Stomach (tissue), 9 donors: ENCODE measurements around the gene KRTAP20-4. TPM values are rescaled to one million over a fixed set of nuclear protein-coding genes. Genes with fewer than 3 reads are reported as not detected.

Experiments
- DNase-seq, 2 donors: peaks; one replicate each; pipeline versions ENCODE4 v3.0.0 to v3.0.0-alpha.2; 2013 to 2019
- H3K27ac ChIP-seq, 5 donors: fragments of 200-600 bp in 4 of 5; sonication (generic) in 4 of 5; one replicate each; pipeline ENCODE4 v1.5.1; 2013 to 2019; ENCODE audit warnings: mild to moderate bottlenecking in 1 of 5, moderate library complexity in 1 of 5
- H3K27me3 ChIP-seq, 3 donors: fragments of 200-600 bp; sonication (generic); one replicate each; pipeline ENCODE4 v1.5.1; 2017 to 2019; ENCODE audit warnings: mixed run types in 1 of 3
- H3K36me3 ChIP-seq, 4 donors: fragments of 200-600 bp; sonication (generic); 1 replicate in 3 of 4; 2 replicates in 1 of 4; pipeline ENCODE4 v1.5.1; 2016 to 2019
- H3K4me1 ChIP-seq, 4 donors: fragments of 200-600 bp; sonication (generic); one replicate each; pipeline ENCODE4 v1.5.1; 2016 to 2019
- H3K4me3 ChIP-seq, 4 donors: fragments of 200-600 bp; sonication (generic) in 3 of 4; one replicate each; pipeline ENCODE4 v1.5.1; 2016 to 2019; ENCODE audit warnings: mild to moderate bottlenecking in 1 of 4
- H3K9me3 ChIP-seq, 4 donors: fragments of 200-600 bp; sonication (generic); one replicate each; pipeline ENCODE4 v1.5.1; 2016 to 2019
- CTCF ChIP-seq, 7 experiments: fragments of 450-650 bp in 4 of 7; fragments of 200-600 bp in 3 of 7; sonication (generic) in 3 of 7; IDR thresholded peaks; one replicate each; pipeline ENCODE4 v1.5.1; 2016 to 2019; ENCODE audit warnings: antibody characterized with exemption in 7 of 7, control low read depth in 2 of 7, mild to moderate bottlenecking in 1 of 7
- EP300 ChIP-seq: sonication (generic); formaldehyde crosslinking; IDR thresholded peaks from one replicate; pipeline ENCODE4 v1.6.1; 2017; ENCODE audit warnings: antibody characterized with exemption
- POLR2A ChIP-seq, 4 donors: fragments of 450-650 bp; IDR thresholded peaks; one replicate each; pipeline ENCODE4 v1.6.1; 2016; ENCODE audit warnings: antibody characterized with exemption in 4 of 4, control low read depth in 2 of 4, mild to moderate bottlenecking in 1 of 4, moderate library complexity in 1 of 4
- POLR2AphosphoS5 ChIP-seq, 3 donors: sonication (generic); formaldehyde crosslinking; IDR thresholded peaks; one replicate each; pipeline ENCODE4 v1.6.1; 2016; ENCODE audit warnings: antibody characterized with exemption in 3 of 3
- WGBS, 5 donors: extraction: QIAGEN DNeasy Blood & Tissue Kit in 3 of 5; methylation state at CpG; one replicate each; pipeline versions ENCODE4 v1.1.5 to v1.1.7; 2013 to 2018; 5-methylcytosine and 5-hydroxymethylcytosine counted together
- intact Hi-C: fragments of 100-400 bp; cut with DNase I; formaldehyde crosslinking; loops from one replicate; pipeline ENCODE4 v1.15.1; 2023; ENCODE audit warnings: low total_unique reads
- polyA plus RNA-seq, 3 donors: library from polyadenylated mRNA; stranded (reverse); fragments of 200-250 nt; gene quantifications; one replicate each; pipeline ENCODE4 v1.2.3, GENCODE V29; 2013
- total RNA-seq, 5 donors: library from RNA; depleted of rRNA; stranded (reverse); fragments of >200 nt; gene quantifications; one replicate each; pipeline versions ENCODE4 v1.1.0 to v1.2.3, GENCODE V29; 2014 to 2016
- donor health status: healthy with polysubstance abuse.
- donor health status: Bipolar disorder and iron deficiency.
- donor health status: healthy.

The KRTAP20-4 gene
- total and polyA plus RNA-seq, 8 donors = not detected

- H3K4me3 ChIP-seq = no peak overlapping the region
- H3K4me1 ChIP-seq = no peaks in the 10 kb centered on the region
- intact Hi-C loops = no loop called here
- DNase-seq = no peak
- no peak overlapping the region for H3K27ac ChIP-seq
- no peak for TF ChIP-seq EP300
- no peak for TF ChIP-seq CTCF (IDR thresholded peaks at IDR 0.05)
- TF ChIP-seq POLR2A (IDR thresholded peaks at IDR 0.05) = no peak
- no peak for TF ChIP-seq POLR2AphosphoS5 (IDR thresholded peaks at IDR 0.05)
- no peaks in the 10 kb centered on the region for H3K27me3 ChIP-seq
- peaks cover 0 to 19% (median 3%) of the 10 kb centered on the region in 4 donors for H3K9me3 ChIP-seq
- 80 to 90% (median 85%) methylated on average over 3 of the region's 3 CpGs for WGBS, 5 donors
- H3K36me3 ChIP-seq = no peaks in the 10 kb centered on the region
Observed at GRCh38 chr21:30638686-30639085, 18.3 kb downstream of the KRTAP20-4 start.

GRCh38 chr21:30642564-30642963 is 22.1 kb downstream of the KRTAP20-4 start, which contains the start of gene KRTAP20-3:
KRTAP20-3 (plus strand) TSS chr21:30642864.
- H3K9me3 ChIP-seq = peaks cover 0 to 21% (median 3%) of the 10 kb centered on the region in 4 donors
- no peak for DNase-seq
- no peaks in the 10 kb centered on the region for H3K4me1 ChIP-seq
- no peak within 1 kb of the TSS for H3K4me3 ChIP-seq
- no peak within 1 kb of the TSS for H3K27ac ChIP-seq
- TF ChIP-seq POLR2A (IDR thresholded peaks at IDR 0.05) (no peak), CTCF (IDR thresholded peaks at IDR 0.05) (no peak), POLR2AphosphoS5 (IDR thresholded peaks at IDR 0.05) (no peak), EP300 (no peak)
- no peaks in the 10 kb centered on the region for H3K27me3 ChIP-seq
- intact Hi-C loops = no loop called here
- H3K36me3 ChIP-seq = no peaks in the 10 kb centered on the region
- 81 to 94% (median 87%) methylated on average over 2 of the region's 2 CpGs for WGBS, 5 donors

DNA sequence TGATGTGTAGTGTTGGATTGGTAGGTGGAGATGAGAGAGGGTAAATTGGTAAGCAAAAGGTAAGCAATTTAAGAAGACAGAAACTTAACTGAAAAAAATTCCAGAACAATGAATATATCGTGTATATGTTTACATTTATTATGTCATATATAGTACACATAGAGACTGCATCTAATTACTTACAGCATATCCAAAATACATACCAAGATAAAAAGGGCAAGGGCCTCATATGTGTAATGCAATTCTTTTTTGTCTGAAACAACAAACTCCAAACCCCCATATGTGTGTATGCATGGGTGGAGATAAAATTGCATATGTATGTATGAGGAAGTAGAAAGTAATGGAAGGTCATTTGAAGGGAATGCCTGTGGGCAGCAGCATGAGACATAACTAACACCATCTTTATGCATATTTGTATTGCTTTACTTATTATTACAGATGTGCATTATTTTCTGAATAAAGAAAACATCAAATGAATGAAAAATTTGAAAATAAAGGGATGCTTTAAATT is 26.5 kb downstream of the KRTAP20-4 start:
- Histone ChIP-seq H3K27me3 (no peaks in the 10 kb centered on the region), H3K4me1 (no peaks in the 10 kb centered on the region), H3K9me3 (peaks cover 0 to 11% (median 0%) of the 10 kb centered on the region in 4 donors), H3K4me3 (no peak overlapping the region), H3K36me3 (no peaks in the 10 kb centered on the region), H3K27ac (no peak overlapping the region)
- intact Hi-C loops = no loop called here
- no peak for DNase-seq
- no peak for TF ChIP-seq POLR2A (IDR thresholded peaks at IDR 0.05)
- no peak for TF ChIP-seq POLR2AphosphoS5 (IDR thresholded peaks at IDR 0.05)
- TF ChIP-seq CTCF (IDR thresholded peaks at IDR 0.05) = no peak
- TF ChIP-seq EP300 = no peak
- 56 to 79% (median 69%) methylated on average over 1 of the region's 1 CpG for WGBS, 5 donors

DNA sequence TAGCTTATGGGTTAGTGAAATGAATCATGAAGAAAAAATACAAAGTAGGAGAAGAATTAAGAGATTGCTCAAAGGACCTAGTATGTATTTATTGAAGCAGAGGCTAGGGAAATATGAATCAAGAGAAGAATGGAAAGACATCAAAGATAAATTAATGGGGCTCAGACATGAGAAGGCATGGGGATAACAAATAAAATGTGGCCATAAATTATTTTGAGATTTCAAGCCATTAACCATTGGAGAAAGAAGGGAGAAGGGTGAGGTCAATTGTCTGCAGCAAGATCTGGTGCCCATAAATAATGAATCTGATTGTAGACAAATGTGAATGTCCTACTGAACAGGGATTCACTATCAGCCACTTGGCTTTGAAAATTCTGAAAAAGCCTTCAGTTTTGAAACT is 32.5 kb downstream of the KRTAP20-4 start:
- intact Hi-C loops = no loop called here
- Histone ChIP-seq H3K27me3 (no peaks in the 10 kb centered on the region), H3K36me3 (no peaks in the 10 kb centered on the region), H3K4me3 (no peak overlapping the region), H3K27ac (no peak overlapping the region), H3K4me1 (no peaks in the 10 kb centered on the region), H3K9me3 (no peaks in the 10 kb centered on the region)
- TF ChIP-seq CTCF (IDR thresholded peaks at IDR 0.05) (no peak), POLR2AphosphoS5 (IDR thresholded peaks at IDR 0.05) (no peak), EP300 (no peak), POLR2A (IDR thresholded peaks at IDR 0.05) (no peak)
- no peak for DNase-seq
